B cell (primary cell): ENCODE results near the gene PYGO2. TPM values are rescaled to one million over a fixed set of nuclear protein-coding genes. Genes with fewer than 3 reads are reported as not detected.
"Not testable (repeated sequence)": the region's sequence is repeated elsewhere in the genome, so short reads cannot be mapped to it uniquely, and the experiment has no call there.

Experiments
- ATAC-seq: fragments of 200-7000 bp; cut with Tn5 transposase; one replicate; pipeline ENCODE4 v1.10.0; 2021; ENCODE audit warnings: low read depth, mild to moderate bottlenecking, moderate number of reproducible peaks, moderate library complexity
- CTCF ChIA-PET: fragments of 350-600 bp; sonication (Branson Sonifier 250); formaldehyde crosslinking; loops from one replicate; lab custom pipeline; 2021; ENCODE audit warnings: antibody characterized with exemption, inconsistent platforms; lab: Charles Lee
- POLR2A ChIA-PET: fragments of 350-600 bp; sonication (Branson Sonifier 250); formaldehyde crosslinking; loops from one replicate; lab custom pipeline; 2021; ENCODE audit warnings: antibody characterized with exemption; lab: Charles Lee
- DNase-seq: peaks from one replicate; pipeline ENCODE4 v3.0.0; 2013
- H2AFZ ChIP-seq: 2 replicates; pipeline ENCODE4 v1.6.1; 2012; ENCODE audit warnings: mild to moderate bottlenecking, low read depth, low read length; ENCODE audit not compliant: insufficient read depth, poor library complexity, severe bottlenecking
- H3K27ac ChIP-seq, 2 donors: 1 replicate in 1 of 2; 2 replicates in 1 of 2; pipeline ENCODE4 v1.5.1; 2012 to 2013; ENCODE audit warnings: low read length in 2 of 2, mild to moderate bottlenecking in 2 of 2, moderate library complexity in 1 of 2
- H3K27me3 ChIP-seq, 4 experiments: fragments of 200-600 bp in 1 of 4; sonication (generic) in 1 of 4; replicated peaks in 1 of 4; 1 replicate in 2 of 4; 2 replicates in 2 of 4; pipeline versions ENCODE4 v1.6.1 to v1.7.0; 2013 to 2016; ENCODE audit warnings: low read length in 3 of 4, mild to moderate bottlenecking in 2 of 4, mixed read lengths in 1 of 4, moderate library complexity in 1 of 4; ENCODE audit not compliant: insufficient read depth in 4 of 4, control insufficient read depth in 3 of 4; ENCODE audit errors: control extremely low read depth in 1 of 4
- H3K36me3 ChIP-seq, 2 experiments: replicated peaks in 1 of 2; 1 replicate in 1 of 2; 2 replicates in 1 of 2; pipeline versions ENCODE4 v1.6.1 to v1.7.1; 2013; ENCODE audit warnings: low read length in 1 of 2; ENCODE audit not compliant: insufficient read depth in 2 of 2, control insufficient read depth in 1 of 2; ENCODE audit errors: control extremely low read depth in 1 of 2, extremely low read depth in 1 of 2
- H3K4me1 ChIP-seq, 2 donors: fragments of 200-600 bp in 1 of 2; sonication (generic) in 1 of 2; 1 replicate in 1 of 2; 2 replicates in 1 of 2; pipeline versions ENCODE4 v1.5.1 to v1.6.1; 2013 to 2017; ENCODE audit warnings: low read length in 2 of 2; ENCODE audit not compliant: control insufficient read depth in 2 of 2, insufficient read depth in 2 of 2
- H3K4me2 ChIP-seq: replicated peaks from 2 replicates; pipeline ENCODE3; 2012; ENCODE audit warnings: mild to moderate bottlenecking, low read depth, low read length; ENCODE audit not compliant: poor library complexity, severe bottlenecking
- H3K4me3 ChIP-seq, 5 experiments: fragments of 200-600 bp in 1 of 5; sonication (generic) in 1 of 5; 1 replicate in 3 of 5; 2 replicates in 2 of 5; pipeline versions ENCODE4 v1.5.1 to v1.7.0; 2011 to 2016; ENCODE audit warnings: low read length in 4 of 5, mild to moderate bottlenecking in 4 of 5, low read depth in 2 of 5, control low read depth in 1 of 5, moderate library complexity in 1 of 5; ENCODE audit not compliant: insufficient read depth in 1 of 5; ENCODE audit errors: control extremely low read depth in 1 of 5, extremely low read depth in 1 of 5
- H3K79me2 ChIP-seq: fragments of 200-600 bp; sonication (generic); one replicate; pipeline ENCODE4 v1.6.0; 2016; ENCODE audit warnings: low read length; ENCODE audit not compliant: control insufficient read depth, insufficient read depth
- H3K9ac ChIP-seq: fragments of 200-600 bp; sonication (generic); 2 replicates; pipeline ENCODE4 v1.6.1; 2017; ENCODE audit warnings: mild to moderate bottlenecking, low read length, moderate library complexity
- H3K9me3 ChIP-seq, 3 donors: one replicate each; pipeline versions ENCODE4 v1.6.1 to v1.7.1; 2013; ENCODE audit warnings: low read length in 2 of 3; ENCODE audit not compliant: control insufficient read depth in 2 of 3, insufficient read depth in 1 of 3; ENCODE audit errors: control extremely low read depth in 1 of 3
- H4K20me1 ChIP-seq: 2 replicates; pipeline ENCODE4 v1.6.0; 2012; ENCODE audit warnings: mild to moderate bottlenecking, low read length; ENCODE audit not compliant: insufficient read depth, control insufficient read depth, poor library complexity, severe bottlenecking
- H3K27ac Mint-ChIP-seq: one replicate; pipeline ENCODE4 v1.8.0; 2021; ENCODE audit warnings: mixed read lengths
- H3K27me3 Mint-ChIP-seq: one replicate; pipeline ENCODE4 v1.8.0; 2021; ENCODE audit warnings: mixed read lengths
- H3K4me1 Mint-ChIP-seq: one replicate; pipeline ENCODE4 v1.8.0; 2021; ENCODE audit warnings: mixed read lengths
- H3K4me3 Mint-ChIP-seq: one replicate; pipeline ENCODE4 v1.8.0; 2021; ENCODE audit warnings: mixed read lengths
- H3K9me3 Mint-ChIP-seq: one replicate; pipeline ENCODE4 v1.8.0; 2022; ENCODE audit warnings: mixed read lengths; ENCODE audit not compliant: insufficient read depth
- EZH2 ChIP-seq: IDR thresholded peaks from 2 replicates; pipeline ENCODE4 v1.6.1; 2012; ENCODE audit warnings: borderline replicate concordance, low read depth, mild to moderate bottlenecking, moderate library complexity, low read length; ENCODE audit not compliant: insufficient read depth, poor library complexity, severe bottlenecking
- WGBS: methylation state at CpG from one replicate; pipeline ENCODE4 v1.1.5; 2013; ENCODE audit warnings: missing lambda C conversion rate; ENCODE audit not compliant: insufficient coverage; 5-methylcytosine and 5-hydroxymethylcytosine counted together
- intact Hi-C: fragments of 100-400 bp; cut with micrococcal nuclease; formaldehyde crosslinking; loops from one replicate; pipeline ENCODE4 v1.10.0; 2022
- polyA plus RNA-seq: library from polyadenylated mRNA; depleted of rRNA; stranded (reverse); fragments of >200 nt; gene quantifications from 2 replicates; pipeline ENCODE4 v1.2.3, GENCODE V29; 2012
- total RNA-seq, 2 donors: library from RNA; stranded (reverse); fragments of 120-200 nt in 1 of 2; gene quantifications; 1 replicate in 1 of 2; 2 replicates in 1 of 2; pipeline versions ENCODE4 v1.2.3 to v1.2.4, GENCODE V29; 2013 to 2022
- TF ChIP-seq, protein P1 (sequence below): fragments of 200-600 bp; IDR thresholded peaks from one replicate; pipeline ENCODE4 v1.8.0; 2022; ENCODE audit warnings: antibody characterized with exemption, mild to moderate bottlenecking

The PYGO2 gene
- total and polyA plus RNA-seq, 2 donors (not counting 1 experiment from before 2014, with no cell fraction given) = 22.2 to 52.7 TPM

DNA sequence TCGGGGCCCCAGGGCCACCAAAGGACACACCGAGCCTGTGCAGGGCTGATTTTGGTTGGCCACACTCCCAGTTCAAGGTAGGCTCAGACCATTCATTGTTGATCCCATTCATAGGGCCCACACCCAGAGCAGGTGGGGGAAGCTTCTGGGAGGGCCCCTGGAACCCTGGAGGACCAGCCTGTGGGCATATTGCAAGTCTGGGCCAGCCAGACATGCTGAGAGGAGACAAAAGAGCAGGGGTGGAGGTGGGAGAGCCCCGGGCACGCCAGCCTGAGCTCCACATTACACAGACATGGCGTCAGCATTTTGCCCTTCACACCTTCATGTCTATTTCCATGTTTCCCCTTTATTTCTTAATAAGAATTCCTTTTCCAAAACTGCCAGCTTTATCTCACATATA lies 50.7 kb downstream of the PYGO2 start:
- H3K79me2 ChIP-seq = no peaks in the 10 kb centered on the region
- no peaks in the 10 kb centered on the region for H3K27me3 ChIP-seq
- WGBS = 96% methylated on average over 5 of the region's 5 CpGs
- H3K4me1 ChIP-seq = no peaks in the 10 kb centered on the region
- H3K9me3 Mint-ChIP-seq = no peaks in the 10 kb centered on the region
- H3K9ac ChIP-seq = no peak overlapping the region
- H3K27me3 Mint-ChIP-seq = no peaks in the 10 kb centered on the region
- ATAC-seq = no peak
- H4K20me1 ChIP-seq = no peaks in the 10 kb centered on the region
- H3K4me2 ChIP-seq = no peak overlapping the region
- H3K36me3 ChIP-seq = no peaks in the 10 kb centered on the region
- intact Hi-C loops = no loop called here
- no peaks in the 10 kb centered on the region for H3K9me3 ChIP-seq
- no peak overlapping the region for H3K27ac Mint-ChIP-seq
- CTCF ChIA-PET = no interaction called here
- H3K27ac ChIP-seq = no peak overlapping the region
- H3K4me3 Mint-ChIP-seq = no peak overlapping the region
- POLR2A ChIA-PET = no interaction called here
- TF ChIP-seq, protein P1, sequence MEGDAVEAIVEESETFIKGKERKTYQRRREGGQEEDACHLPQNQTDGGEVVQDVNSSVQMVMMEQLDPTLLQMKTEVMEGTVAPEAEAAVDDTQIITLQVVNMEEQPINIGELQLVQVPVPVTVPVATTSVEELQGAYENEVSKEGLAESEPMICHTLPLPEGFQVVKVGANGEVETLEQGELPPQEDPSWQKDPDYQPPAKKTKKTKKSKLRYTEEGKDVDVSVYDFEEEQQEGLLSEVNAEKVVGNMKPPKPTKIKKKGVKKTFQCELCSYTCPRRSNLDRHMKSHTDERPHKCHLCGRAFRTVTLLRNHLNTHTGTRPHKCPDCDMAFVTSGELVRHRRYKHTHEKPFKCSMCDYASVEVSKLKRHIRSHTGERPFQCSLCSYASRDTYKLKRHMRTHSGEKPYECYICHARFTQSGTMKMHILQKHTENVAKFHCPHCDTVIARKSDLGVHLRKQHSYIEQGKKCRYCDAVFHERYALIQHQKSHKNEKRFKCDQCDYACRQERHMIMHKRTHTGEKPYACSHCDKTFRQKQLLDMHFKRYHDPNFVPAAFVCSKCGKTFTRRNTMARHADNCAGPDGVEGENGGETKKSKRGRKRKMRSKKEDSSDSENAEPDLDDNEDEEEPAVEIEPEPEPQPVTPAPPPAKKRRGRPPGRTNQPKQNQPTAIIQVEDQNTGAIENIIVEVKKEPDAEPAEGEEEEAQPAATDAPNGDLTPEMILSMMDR = no peak
- TF ChIP-seq EZH2 = no peak
- no peak for DNase-seq
- no peaks in the 10 kb centered on the region for H3K4me1 Mint-ChIP-seq
- H2AFZ ChIP-seq = no peak overlapping the region
- no peak overlapping the region for H3K4me3 ChIP-seq

DNA sequence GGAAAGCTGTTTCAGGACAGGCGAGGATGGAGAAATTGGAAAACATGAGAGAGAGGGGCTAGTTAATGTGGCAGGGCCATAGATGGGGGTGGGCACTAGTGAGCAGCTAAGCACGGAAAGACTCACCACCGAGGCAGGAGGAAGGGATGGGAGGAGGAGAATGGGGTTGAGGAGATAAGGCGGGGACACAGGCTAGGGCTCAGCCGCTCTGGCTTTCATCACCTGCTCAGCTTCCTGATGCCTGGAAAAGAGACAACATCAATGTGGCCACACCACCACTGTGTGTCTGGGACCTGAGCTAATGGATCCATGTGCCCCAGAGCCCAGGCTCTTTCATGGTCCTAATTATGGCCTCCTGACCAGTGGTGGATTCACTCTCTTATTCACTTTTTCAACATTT lies 52.6 kb downstream of the PYGO2 start:
- Mint-ChIP-seq H3K27ac (no peak overlapping the region), H3K27me3 (no peaks in the 10 kb centered on the region), H3K4me3 (no peak overlapping the region), H3K4me1 (no peaks in the 10 kb centered on the region), H3K9me3 (no peaks in the 10 kb centered on the region)
- DNase-seq = no peak
- ChIA-PET CTCF (interaction anchor here (1.2 kb wide), 1 partner anchor 12 kb away, joined by 3 read pairs; no protein-coding TSS in a partner anchor), POLR2A (interaction anchor here (0.5 kb wide), 1 partner anchor 65 kb away, joined by 6 read pairs; no protein-coding TSS in a partner anchor)
- Histone ChIP-seq H3K36me3 (no peaks in the 10 kb centered on the region), H3K79me2 (no peaks in the 10 kb centered on the region), H4K20me1 (no peaks in the 10 kb centered on the region), H3K9ac (no peak overlapping the region), H3K27ac (no peak overlapping the region), H2AFZ (no peak overlapping the region), H3K9me3 (no peaks in the 10 kb centered on the region), H3K4me3 (no peak overlapping the region), H3K4me2 (no peak overlapping the region), H3K27me3 (no peaks in the 10 kb centered on the region), H3K4me1 (no peaks in the 10 kb centered on the region)
- TF ChIP-seq EZH2 = no peak
- TF ChIP-seq, protein P1 = no peak
- intact Hi-C loops = no loop called here
- 97% methylated on average over 5 of the region's 5 CpGs for WGBS
- ATAC-seq = no peak

DNA sequence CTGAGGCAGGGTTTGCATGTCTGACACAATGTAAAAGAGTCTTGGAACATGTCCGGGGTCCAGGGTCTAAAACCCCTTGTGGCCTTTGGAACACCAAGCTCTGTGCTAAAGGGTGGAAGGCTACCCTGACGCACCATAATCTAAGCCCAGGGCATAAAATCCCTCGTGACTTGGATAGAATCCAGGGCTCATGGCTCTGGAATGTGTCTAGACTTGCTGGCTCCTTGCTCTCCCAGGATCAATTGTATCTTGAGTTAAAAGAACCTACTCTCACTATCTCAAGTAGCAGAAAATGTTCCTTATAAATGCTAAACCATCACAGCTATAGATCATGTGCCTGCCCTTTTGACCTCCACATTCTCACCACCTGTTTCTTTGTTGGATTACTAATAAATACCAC lies 53.5 kb downstream of the PYGO2 start:
- H3K27me3 ChIP-seq, H3K9me3 ChIP-seq, H4K20me1 ChIP-seq, H3K4me3 Mint-ChIP-seq, H3K9ac ChIP-seq, DNase-seq, CTCF ChIA-PET, intact Hi-C loops, H3K27me3 Mint-ChIP-seq, H3K27ac ChIP-seq, H3K36me3 ChIP-seq, H3K27ac Mint-ChIP-seq, H3K4me3 ChIP-seq, H2AFZ ChIP-seq, H3K4me2 ChIP-seq, H3K4me1 Mint-ChIP-seq, H3K9me3 Mint-ChIP-seq, H3K79me2 ChIP-seq, H3K4me1 ChIP-seq, ATAC-seq: not testable (repeated sequence)
- POLR2A ChIA-PET = interaction anchor here (0.5 kb wide), 1 partner anchor 65 kb away, joined by 6 read pairs; no protein-coding TSS in a partner anchor
- WGBS = no CpG with 5 or more reads among the region's 3 CpGs
